ENCODE measurements around the gene MIAT.

- TF ChIP-seq POLR2A (IDR thresholded peaks at IDR 0.05) = no peak
- no peak for TF ChIP-seq CTCF (IDR thresholded peaks at IDR 0.05)
Measured at GRCh38 chr22:26692215-26692614, 34.8 kb downstream of the MIAT start.

All from heart left ventricle (tissue), 13 donors.